Lower lobe of right lung (tissue), 2 donors: ENCODE results near the gene KCNH6. TPM values are rescaled to one million over a fixed set of nuclear protein-coding genes. Genes with fewer than 3 reads are reported as not detected.

Source experiments
- ATAC-seq, 2 donors: fragments of 200-7000 bp; cut with Tn5 transposase; one replicate each; pipeline ENCODE4 v1.9.1; 2020 to 2022; ENCODE audit warnings: mild to moderate bottlenecking in 2 of 2, moderate library complexity in 2 of 2
- DNase-seq: peaks from one replicate; pipeline ENCODE4 v3.0.0-alpha.2; 2020
- H3K27ac ChIP-seq: fragments of 200-600 bp; one replicate; pipeline ENCODE4 v1.8.0; 2022
- H3K27me3 ChIP-seq: fragments of 200-600 bp; one replicate; pipeline ENCODE4 v1.8.0; 2022; ENCODE audit warnings: low read depth
- H3K36me3 ChIP-seq: fragments of 200-600 bp; one replicate; pipeline ENCODE4 v1.8.0; 2022; ENCODE audit warnings: mild to moderate bottlenecking
- H3K4me1 ChIP-seq: fragments of 200-600 bp; one replicate; pipeline ENCODE4 v1.8.0; 2022
- H3K4me3 ChIP-seq: fragments of 200-600 bp; one replicate; pipeline ENCODE4 v1.8.0; 2022; ENCODE audit warnings: mild to moderate bottlenecking
- H3K9me3 ChIP-seq: fragments of 200-600 bp; one replicate; pipeline ENCODE4 v1.8.0; 2022
- CTCF ChIP-seq: fragments of 200-600 bp; IDR thresholded peaks from one replicate; pipeline ENCODE4 v1.8.0; 2022; ENCODE audit warnings: antibody characterized with exemption, mild to moderate bottlenecking
- intact Hi-C: fragments of 100-400 bp; cut with DNase I; formaldehyde crosslinking; loops from one replicate; pipeline ENCODE4 v1.11.0; 2022
- total RNA-seq: library from RNA; stranded (reverse); fragmentation: NEBNext Ultra II Directional; extraction: Animal tissue kit (Norgen Biotek cat#: 25700); gene quantifications from one replicate; pipeline ENCODE4 v1.2.1, GENCODE V29; 2021
- donor health status: DM: no; HTN: yes; CAD: no; lungs with severe emphysema.

KCNH6 gene
- total RNA-seq, 1 donor from 2014 or later, result 0.27 TPM

- H3K4me1 ChIP-seq, result peaks cover 49% of the 10 kb centered on the region
These were observed 27.0 kb downstream of the KCNH6 start, which contains the start of gene DCAF7 for GRCh38 chr17:63549946-63550816. Gene DCAF7, plus strand, starts transcription at chr17:63550477. Its CDS starts 201 bp downstream, at chr17:63550678.

GRCh38 chr17:63550817-63551639 lies 27.9 kb downstream of the KCNH6 start:
- Histone ChIP-seq H3K9me3 (no peaks in the 10 kb centered on the region), H3K27me3 (no peaks in the 10 kb centered on the region), H3K4me3 (peak overlapping the region; percentile 100), H3K4me1 (peaks cover 57% of the 10 kb centered on the region), H3K36me3 (peaks cover 3% of the 10 kb centered on the region), H3K27ac (peak overlapping the region; percentile 97)
- DNase-seq (no peak), ATAC-seq (peak; percentile 38 to 39)
- intact Hi-C loops, result no loop called here
- no peak for TF ChIP-seq CTCF

More at GRCh38 chr17:63549946-63550816, 27.0 kb downstream of the KCNH6 start, which contains the start of gene DCAF7:
- peak; percentile 98 for DNase-seq
- no peaks in the 10 kb centered on the region for H3K9me3 ChIP-seq
- no peaks in the 10 kb centered on the region for H3K27me3 ChIP-seq
- H3K4me3 ChIP-seq, result peak within 1 kb of the TSS; percentile 100
- peaks cover 3% of the 10 kb centered on the region for H3K36me3 ChIP-seq
- no peak for TF ChIP-seq CTCF
- H3K27ac ChIP-seq, result peak within 1 kb of the TSS; percentile 97
- ATAC-seq, result peak; percentile 98 to 99
- intact Hi-C loops, result no loop called here

- DNase-seq, result no peak
- peak overlapping the region; percentile 37 for H3K27ac ChIP-seq
- H3K4me3 ChIP-seq, result peak overlapping the region; percentile 100
- no peaks in the 10 kb centered on the region for H3K9me3 ChIP-seq
- intact Hi-C loops, result no loop called here
- no peaks in the 10 kb centered on the region for H3K27me3 ChIP-seq
- ATAC-seq, result no peak
- H3K36me3 ChIP-seq, result peaks cover 3% of the 10 kb centered on the region
- no peak for TF ChIP-seq CTCF
- H3K4me1 ChIP-seq, result peaks cover 66% of the 10 kb centered on the region
These were observed 29.1 kb downstream of the KCNH6 start for GRCh38 chr17:63552211-63552610.

- DNase-seq (no peak), ATAC-seq (no peak)
- Histone ChIP-seq H3K27me3 (no peaks in the 10 kb centered on the region), H3K9me3 (no peaks in the 10 kb centered on the region), H3K27ac (no peak overlapping the region), H3K4me1 (peaks cover 57% of the 10 kb centered on the region), H3K36me3 (peaks cover 3% of the 10 kb centered on the region), H3K4me3 (no peak overlapping the region)
- intact Hi-C loops, result no loop called here
- TF ChIP-seq CTCF, result no peak
These were observed 32.5 kb downstream of the KCNH6 start for GRCh38 chr17:63555500-63556156.

- no peak for ATAC-seq
- peaks cover 3% of the 10 kb centered on the region for H3K36me3 ChIP-seq
These were observed 34.3 kb downstream of the KCNH6 start for GRCh38 chr17:63557416-63557815.

More at GRCh38 chr17:63557416-63557815, 34.3 kb downstream of the KCNH6 start:
- H3K4me1 ChIP-seq, result peaks cover 45% of the 10 kb centered on the region
- H3K27ac ChIP-seq, result no peak overlapping the region
- no peak for TF ChIP-seq CTCF
- no peak overlapping the region for H3K4me3 ChIP-seq
- no peaks in the 10 kb centered on the region for H3K9me3 ChIP-seq
- intact Hi-C loops, result no loop called here
- no peak for DNase-seq
- H3K27me3 ChIP-seq, result no peaks in the 10 kb centered on the region
